Measurements from ENCODE around the gene ROBO2.

DNA sequence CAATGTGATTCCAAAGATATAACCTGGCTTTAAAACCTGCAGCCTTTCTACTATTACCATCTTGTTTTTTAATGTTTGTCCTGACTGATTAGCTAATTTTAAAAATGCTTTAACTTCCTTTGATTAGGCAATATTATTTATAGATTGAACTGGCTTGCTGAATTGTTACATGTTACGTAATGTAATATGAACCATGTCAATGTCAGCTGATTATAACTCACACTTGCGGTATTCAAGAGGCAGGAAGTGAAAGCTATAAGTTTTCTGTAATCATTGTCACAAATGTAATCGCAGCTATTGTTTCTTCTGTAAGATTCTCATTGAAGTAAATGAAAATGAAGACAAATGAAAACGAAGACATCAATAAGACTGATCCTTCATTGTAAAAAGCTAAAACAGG lies 146.8 kb downstream of the ROBO2 start:
- no peak for TF ChIP-seq POLR2A (IDR thresholded peaks at IDR 0.05; ENCODE audit: low read depth, low read length)
- no peak for TF ChIP-seq POLR2AphosphoS5 (IDR thresholded peaks at IDR 0.05; ENCODE audit: low read depth, low read length)
- no peak for TF ChIP-seq TAF1 (IDR thresholded peaks at IDR 0.05; ENCODE audit: borderline replicate concordance, low read depth, low read length)

All from GM12892 (cell line).